Caco-2 (cell line): ENCODE data around the gene FIZ1. TPM values are rescaled to one million over a fixed set of nuclear protein-coding genes. Genes with fewer than 3 reads are reported as not detected.

ENCODE experiments used
- BruUV-seq: library from RNA; stranded (reverse); fragments of 400-500 nt; replicated peaks from 2 replicates; lab custom pipeline; 2021; lab: Mats Ljungman, UMichigan
- CTCF ChIA-PET: fragments of 300-600 bp; sonication (Branson Sonifier 250); formaldehyde crosslinking; loops from one replicate; lab custom pipeline; 2022; ENCODE audit warnings: antibody characterized with exemption; lab: Charles Lee
- POLR2A ChIA-PET: fragments of 300-600 bp; sonication (Branson Sonifier 250); formaldehyde crosslinking; loops from one replicate; lab custom pipeline; 2022; ENCODE audit warnings: antibody characterized with exemption; lab: Charles Lee
- DNase-seq, 2 experiments: peaks; one replicate each; pipeline versions ENCODE4 v3.0.0 to v3.0.0-alpha.2; 2020 to 2022
- H3K27me3 ChIP-seq: replicated peaks from 2 replicates; pipeline ENCODE4 v1.6.0; 2011; ENCODE audit warnings: low read length; ENCODE audit not compliant: control insufficient read depth, insufficient read depth
- H3K36me3 ChIP-seq: 2 replicates; pipeline ENCODE4 v1.5.1; 2011; ENCODE audit warnings: low read length; ENCODE audit not compliant: control insufficient read depth, insufficient read depth
- H3K4me1 ChIP-seq: fragments of 250-450 bp; sonication (Bioruptor Pico); 2 replicates; pipeline ENCODE4 v1.5.1; 2020; ENCODE audit warnings: mild to moderate bottlenecking
- H3K4me3 ChIP-seq: 2 replicates; pipeline ENCODE4 v1.5.1; 2011; ENCODE audit warnings: low read depth, mild to moderate bottlenecking, control low read depth, low read length
- H3K9me3 ChIP-seq: fragments of 250-450 bp; sonication (Bioruptor Pico); 2 replicates; pipeline ENCODE4 v1.5.1; 2020; ENCODE audit warnings: mild to moderate bottlenecking, moderate library complexity
- H3K27ac Mint-ChIP-seq: one replicate; pipeline ENCODE4 v1.8.0; 2022; ENCODE audit warnings: mixed read lengths; ENCODE audit not compliant: unreplicated experiment
- H3K27me3 Mint-ChIP-seq: one replicate; pipeline ENCODE4 v1.8.0; 2022; ENCODE audit warnings: mixed read lengths; ENCODE audit not compliant: insufficient read depth, unreplicated experiment
- H3K36me3 Mint-ChIP-seq: one replicate; pipeline ENCODE4 v1.8.0; 2022; ENCODE audit warnings: mild to moderate bottlenecking, mixed read lengths; ENCODE audit not compliant: insufficient read depth, unreplicated experiment
- H3K4me1 Mint-ChIP-seq: one replicate; pipeline ENCODE4 v1.8.0; 2022; ENCODE audit warnings: low read depth, mixed read lengths; ENCODE audit not compliant: unreplicated experiment
- H3K4me3 Mint-ChIP-seq: one replicate; pipeline ENCODE4 v1.8.0; 2022; ENCODE audit warnings: mild to moderate bottlenecking, moderate library complexity, mixed read lengths; ENCODE audit not compliant: unreplicated experiment
- H3K9me3 Mint-ChIP-seq: one replicate; pipeline ENCODE4 v1.8.0; 2022; ENCODE audit warnings: mixed read lengths; ENCODE audit not compliant: unreplicated experiment
- intact Hi-C: fragments of 100-400 bp; cut with micrococcal nuclease; formaldehyde crosslinking; loops from one replicate; pipeline ENCODE4 v1.10.0; 2022; ENCODE audit not compliant: unreplicated experiment
- total RNA-seq: library from RNA; stranded (reverse); gene quantifications from 2 replicates; pipeline ENCODE4 v1.2.3, GENCODE V29; 2022
- TF ChIP-seq, protein P1 (sequence below), 2 experiments: fragments of 200-600 bp in 1 of 2; IDR thresholded peaks; 1 replicate in 1 of 2; 2 replicates in 1 of 2; pipeline versions ENCODE4 v1.5.1 to v1.8.0; 2011 to 2022; ENCODE audit warnings: antibody characterized with exemption in 1 of 2, control low read depth in 1 of 2, inconsistent platforms in 1 of 2, low read depth in 1 of 2, low read length in 1 of 2, mild to moderate bottlenecking in 1 of 2, moderate library complexity in 1 of 2; ENCODE audit not compliant: insufficient read depth in 1 of 2, severe bottlenecking in 1 of 2, unreplicated experiment in 1 of 2

The FIZ1 gene
- total RNA-seq, 1 experiment from 2014 or later = 27.2 TPM

DNA sequence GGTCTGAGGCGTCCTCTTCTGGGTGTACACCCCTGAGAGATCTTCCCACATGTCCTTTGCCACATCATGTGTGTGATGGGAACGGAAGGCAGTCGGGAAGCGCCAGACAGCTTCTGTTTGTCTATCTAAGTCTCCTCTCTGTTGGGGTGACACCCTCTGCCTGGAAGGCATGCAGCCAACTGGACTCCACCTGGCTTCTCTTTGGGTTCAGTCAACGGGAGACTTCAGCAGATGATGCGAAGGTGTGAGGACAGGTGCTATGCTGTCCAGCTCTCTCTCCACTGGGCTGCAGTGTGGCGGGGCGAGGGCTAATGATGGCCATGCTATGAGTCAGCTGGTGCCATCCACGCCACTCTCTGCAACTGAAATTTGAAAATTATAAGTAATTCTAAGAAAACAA is 39.6 kb downstream of the FIZ1 start:
- POLR2A ChIA-PET = no interaction called here
- Mint-ChIP-seq H3K4me3 (no peak overlapping the region), H3K9me3 (no peaks in the 10 kb centered on the region), H3K4me1 (no peaks in the 10 kb centered on the region), H3K36me3 (no peaks in the 10 kb centered on the region), H3K27me3 (no peaks in the 10 kb centered on the region), H3K27ac (no peak overlapping the region)
- no peaks in the 10 kb centered on the region for H3K36me3 ChIP-seq
- H3K4me1 ChIP-seq = 0 out of 2 replicates have a peak, but pooled peaks cover 3% of the 10 kb centered on the region
- H3K27me3 ChIP-seq = no peaks in the 10 kb centered on the region
- no peak overlapping the region for H3K4me3 ChIP-seq
- H3K9me3 ChIP-seq = no peaks in the 10 kb centered on the region
- CTCF ChIA-PET = no interaction called here
- intact Hi-C loops = no loop called here
- BruUV-seq = no TSS peak
- DNase-seq = no peak
- TF ChIP-seq, protein P1, sequence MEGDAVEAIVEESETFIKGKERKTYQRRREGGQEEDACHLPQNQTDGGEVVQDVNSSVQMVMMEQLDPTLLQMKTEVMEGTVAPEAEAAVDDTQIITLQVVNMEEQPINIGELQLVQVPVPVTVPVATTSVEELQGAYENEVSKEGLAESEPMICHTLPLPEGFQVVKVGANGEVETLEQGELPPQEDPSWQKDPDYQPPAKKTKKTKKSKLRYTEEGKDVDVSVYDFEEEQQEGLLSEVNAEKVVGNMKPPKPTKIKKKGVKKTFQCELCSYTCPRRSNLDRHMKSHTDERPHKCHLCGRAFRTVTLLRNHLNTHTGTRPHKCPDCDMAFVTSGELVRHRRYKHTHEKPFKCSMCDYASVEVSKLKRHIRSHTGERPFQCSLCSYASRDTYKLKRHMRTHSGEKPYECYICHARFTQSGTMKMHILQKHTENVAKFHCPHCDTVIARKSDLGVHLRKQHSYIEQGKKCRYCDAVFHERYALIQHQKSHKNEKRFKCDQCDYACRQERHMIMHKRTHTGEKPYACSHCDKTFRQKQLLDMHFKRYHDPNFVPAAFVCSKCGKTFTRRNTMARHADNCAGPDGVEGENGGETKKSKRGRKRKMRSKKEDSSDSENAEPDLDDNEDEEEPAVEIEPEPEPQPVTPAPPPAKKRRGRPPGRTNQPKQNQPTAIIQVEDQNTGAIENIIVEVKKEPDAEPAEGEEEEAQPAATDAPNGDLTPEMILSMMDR (IDR thresholded peaks at IDR 0.05; ENCODE audit: insufficient read depth in 1 of 2, low read depth in 1 of 2, low read length in 1 of 2, severe bottlenecking in 1 of 2, unreplicated experiment in 1 of 2) = no peak

DNA sequence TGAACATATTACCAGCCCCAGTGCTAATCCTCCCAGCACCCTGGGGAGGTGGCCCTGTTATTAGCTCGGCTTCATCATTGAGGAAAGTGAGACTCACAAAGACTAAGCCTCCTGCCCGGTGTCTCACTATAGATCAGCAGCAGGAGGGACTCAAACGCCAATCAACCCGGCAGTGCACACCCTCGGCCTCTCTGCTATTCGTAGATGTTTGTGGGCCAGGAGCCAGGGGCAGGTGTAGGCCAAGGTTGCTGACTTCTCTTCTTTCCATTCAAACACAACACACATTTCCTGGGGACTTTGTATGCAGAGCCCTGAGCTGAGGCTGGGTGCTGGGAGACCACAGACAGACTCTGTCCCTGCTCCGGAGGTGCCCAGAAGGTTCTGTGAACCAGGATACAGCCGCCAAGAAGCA is 44.6 kb downstream of the FIZ1 start:
- H3K4me1 Mint-ChIP-seq = peaks cover 24% of the 10 kb centered on the region
- H3K9me3 ChIP-seq = no peaks in the 10 kb centered on the region
- H3K4me3 Mint-ChIP-seq = no peak overlapping the region
- BruUV-seq = no TSS peak
- TF ChIP-seq, protein P1 (IDR thresholded peaks at IDR 0.05; ENCODE audit: insufficient read depth in 1 of 2, low read depth in 1 of 2, low read length in 1 of 2, severe bottlenecking in 1 of 2, unreplicated experiment in 1 of 2) = no peak
- H3K4me3 ChIP-seq = no peak overlapping the region
- H3K36me3 ChIP-seq = no peaks in the 10 kb centered on the region
- no peaks in the 10 kb centered on the region for H3K9me3 Mint-ChIP-seq
- no peaks in the 10 kb centered on the region for H3K36me3 Mint-ChIP-seq
- no peak overlapping the region for H3K27ac Mint-ChIP-seq
- no peaks in the 10 kb centered on the region for H3K27me3 ChIP-seq
- intact Hi-C loops = no loop called here
- ChIA-PET POLR2A (no interaction called here), CTCF (interaction anchor here (1.7 kb wide), 1 partner anchor 27 kb away, joined by 3 read pairs; no protein-coding TSS in a partner anchor)
- DNase-seq = no peak
- no peaks in the 10 kb centered on the region for H3K27me3 Mint-ChIP-seq
- no peaks in the 10 kb centered on the region for H3K4me1 ChIP-seq

DNA sequence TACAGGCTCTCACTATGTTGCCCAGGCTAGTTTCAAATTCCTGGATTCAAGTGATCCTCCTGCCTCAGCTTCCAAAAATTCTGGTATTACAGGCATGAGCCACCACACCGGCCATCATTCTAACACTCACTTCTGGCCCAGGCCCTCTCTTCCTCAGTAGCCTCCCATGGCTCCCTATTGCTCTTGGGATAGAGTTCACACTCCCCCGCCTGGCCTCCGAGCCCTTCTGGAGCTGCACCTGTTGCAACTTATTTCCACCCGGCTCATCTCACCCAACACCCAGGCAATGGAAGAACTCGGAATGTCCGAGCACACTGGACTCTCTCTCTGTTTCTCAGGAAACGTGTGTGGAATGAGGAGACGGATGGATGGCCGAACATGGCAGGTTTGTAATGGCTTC is 45.0 kb downstream of the FIZ1 start:
- intact Hi-C loops = no loop called here
- Mint-ChIP-seq H3K27ac (no peak overlapping the region), H3K36me3 (no peaks in the 10 kb centered on the region), H3K27me3 (no peaks in the 10 kb centered on the region), H3K9me3 (no peaks in the 10 kb centered on the region), H3K4me1 (peaks cover 29% of the 10 kb centered on the region), H3K4me3 (no peak overlapping the region)
- no peaks in the 10 kb centered on the region for H3K4me1 ChIP-seq
- no peaks in the 10 kb centered on the region for H3K36me3 ChIP-seq
- H3K27me3 ChIP-seq = no peaks in the 10 kb centered on the region
- TF ChIP-seq, protein P1 (IDR thresholded peaks at IDR 0.05; ENCODE audit: insufficient read depth in 1 of 2, low read depth in 1 of 2, low read length in 1 of 2, severe bottlenecking in 1 of 2, unreplicated experiment in 1 of 2) = no peak
- ChIA-PET CTCF (interaction anchor here (1.7 kb wide), 1 partner anchor 27 kb away, joined by 3 read pairs; no protein-coding TSS in a partner anchor), POLR2A (no interaction called here)
- H3K9me3 ChIP-seq = no peaks in the 10 kb centered on the region
- H3K4me3 ChIP-seq = no peak overlapping the region
- no peak for DNase-seq
- no TSS peak for BruUV-seq
